Suppressor macrophage treated with lipopolysaccharide for 4 hours (primary cell): Measurements from ENCODE around the gene SPG11.
"Not testable (repeated sequence)": the region's sequence is repeated elsewhere in the genome, so short reads cannot be mapped to it uniquely, and the experiment has no call there.

Experiments used
- DNase-seq: peaks from one replicate; pipeline ENCODE4 v3.0.0-alpha.2; 2020

The SPG11 gene

GRCh38 chr15:44554934-44555723, 108.3 kb downstream of the SPG11 start:
- no peak for DNase-seq

- no peak for DNase-seq
Measured at GRCh38 chr15:44550734-44551133, 112.7 kb downstream of the SPG11 start.

- peak; percentile 28 for DNase-seq
Measured at GRCh38 chr15:44550256-44550655, 113.2 kb downstream of the SPG11 start.

GRCh38 chr15:44549152-44549551, 114.3 kb downstream of the SPG11 start:
- DNase-seq: not testable (repeated sequence)

- peak; percentile 81 for DNase-seq
Measured at GRCh38 chr15:44545913-44546802, 117.3 kb downstream of the SPG11 start.

GRCh38 chr15:44544745-44545144, 118.7 kb downstream of the SPG11 start:
- DNase-seq: not testable (repeated sequence)

GRCh38 chr15:44542596-44542995, 120.9 kb downstream of the SPG11 start:
- no peak for DNase-seq

- peak; percentile 16 for DNase-seq
Measured at GRCh38 chr15:44541282-44541958, 122.0 kb downstream of the SPG11 start.

- DNase-seq: no peak
Measured at GRCh38 chr15:44537735-44538240, 125.7 kb downstream of the SPG11 start.

GRCh38 chr15:44536962-44537734, 126.3 kb downstream of the SPG11 start, which contains the start of gene EIF3J:
EIF3J (plus strand) TSS chr15:44537147; CDS start chr15:44537195, 48 bp downstream.
- peak; percentile 97 for DNase-seq

GRCh38 chr15:44536302-44536961, 127.0 kb downstream of the SPG11 start:
- DNase-seq: peak; percentile 89

- peak; percentile 21 for DNase-seq
Measured at GRCh38 chr15:44535523-44536301, 127.8 kb downstream of the SPG11 start.

- no peak for DNase-seq
Measured at GRCh38 chr15:44535092-44535491, 128.4 kb downstream of the SPG11 start.

- DNase-seq: no peak
Measured at GRCh38 chr15:44532689-44533088, 130.8 kb downstream of the SPG11 start.

GRCh38 chr15:44532275-44532674, 131.2 kb downstream of the SPG11 start:
- not testable (repeated sequence) for DNase-seq

GRCh38 chr15:44530653-44531052, 132.8 kb downstream of the SPG11 start:
- no peak for DNase-seq

GRCh38 chr15:44529864-44530604, 133.4 kb downstream of the SPG11 start:
- no peak for DNase-seq

GRCh38 chr15:44527241-44527640, 136.2 kb downstream of the SPG11 start:
- no peak for DNase-seq

GRCh38 chr15:44525018-44525417, 138.4 kb downstream of the SPG11 start:
- no peak for DNase-seq

- no peak for DNase-seq
Measured at GRCh38 chr15:44519537-44519936, 143.9 kb downstream of the SPG11 start.
